ENCODE results near the gene EIF1AD.

The EIF1AD gene

DNA sequence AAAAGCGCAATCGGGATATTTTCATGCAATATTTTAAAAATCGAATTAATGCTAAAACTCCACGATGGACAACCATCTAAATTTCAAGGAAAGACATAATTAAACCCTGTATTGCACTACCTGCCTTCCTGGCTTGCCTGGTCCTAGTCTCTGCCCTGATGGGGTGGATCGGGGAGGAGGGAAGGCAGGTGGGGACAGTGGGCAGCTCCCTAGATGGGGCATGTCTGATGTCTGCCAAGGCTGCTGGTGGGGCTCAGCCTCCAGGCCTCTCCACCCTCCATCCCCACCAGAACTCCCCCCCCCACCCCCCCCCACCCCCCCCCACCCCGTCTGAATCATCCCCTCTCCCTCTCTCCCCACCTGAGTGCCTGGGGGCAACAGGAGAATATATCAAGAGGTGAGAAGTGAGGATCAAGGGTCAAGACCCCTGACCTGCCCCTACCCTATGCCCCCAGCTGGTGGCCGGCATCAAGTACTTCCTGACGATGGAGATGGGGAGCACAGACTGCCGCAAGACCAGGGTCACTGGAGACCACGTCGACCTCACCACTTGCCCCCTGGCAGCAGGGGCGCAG, 10.5 kb upstream of the EIF1AD start:
- TF ChIP-seq, protein P1, sequence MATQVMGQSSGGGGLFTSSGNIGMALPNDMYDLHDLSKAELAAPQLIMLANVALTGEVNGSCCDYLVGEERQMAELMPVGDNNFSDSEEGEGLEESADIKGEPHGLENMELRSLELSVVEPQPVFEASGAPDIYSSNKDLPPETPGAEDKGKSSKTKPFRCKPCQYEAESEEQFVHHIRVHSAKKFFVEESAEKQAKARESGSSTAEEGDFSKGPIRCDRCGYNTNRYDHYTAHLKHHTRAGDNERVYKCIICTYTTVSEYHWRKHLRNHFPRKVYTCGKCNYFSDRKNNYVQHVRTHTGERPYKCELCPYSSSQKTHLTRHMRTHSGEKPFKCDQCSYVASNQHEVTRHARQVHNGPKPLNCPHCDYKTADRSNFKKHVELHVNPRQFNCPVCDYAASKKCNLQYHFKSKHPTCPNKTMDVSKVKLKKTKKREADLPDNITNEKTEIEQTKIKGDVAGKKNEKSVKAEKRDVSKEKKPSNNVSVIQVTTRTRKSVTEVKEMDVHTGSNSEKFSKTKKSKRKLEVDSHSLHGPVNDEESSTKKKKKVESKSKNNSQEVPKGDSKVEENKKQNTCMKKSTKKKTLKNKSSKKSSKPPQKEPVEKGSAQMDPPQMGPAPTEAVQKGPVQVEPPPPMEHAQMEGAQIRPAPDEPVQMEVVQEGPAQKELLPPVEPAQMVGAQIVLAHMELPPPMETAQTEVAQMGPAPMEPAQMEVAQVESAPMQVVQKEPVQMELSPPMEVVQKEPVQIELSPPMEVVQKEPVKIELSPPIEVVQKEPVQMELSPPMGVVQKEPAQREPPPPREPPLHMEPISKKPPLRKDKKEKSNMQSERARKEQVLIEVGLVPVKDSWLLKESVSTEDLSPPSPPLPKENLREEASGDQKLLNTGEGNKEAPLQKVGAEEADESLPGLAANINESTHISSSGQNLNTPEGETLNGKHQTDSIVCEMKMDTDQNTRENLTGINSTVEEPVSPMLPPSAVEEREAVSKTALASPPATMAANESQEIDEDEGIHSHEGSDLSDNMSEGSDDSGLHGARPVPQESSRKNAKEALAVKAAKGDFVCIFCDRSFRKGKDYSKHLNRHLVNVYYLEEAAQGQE (IDR thresholded peaks at IDR 0.05; ENCODE audit: insufficient read depth in 1 of 2, low read depth in 2 of 2, low read length in 2 of 2), result no peak
- TF ChIP-seq POLR2AphosphoS5 (IDR thresholded peaks at IDR 0.05; ENCODE audit: low read depth, low read length), result no peak
- TF ChIP-seq FOXP2 (optimal IDR thresholded peaks at IDR 0.05; ENCODE audit: borderline replicate concordance, extremely low read depth, extremely low read length, insufficient read depth), result no peak
- TF ChIP-seq TAF1 (IDR thresholded peaks at IDR 0.05; ENCODE audit: borderline replicate concordance, insufficient read depth, low read length), result no peak
- no peak for TF ChIP-seq SIN3A (IDR thresholded peaks at IDR 0.05; ENCODE audit: borderline replicate concordance, insufficient read depth, low read length)

DNA sequence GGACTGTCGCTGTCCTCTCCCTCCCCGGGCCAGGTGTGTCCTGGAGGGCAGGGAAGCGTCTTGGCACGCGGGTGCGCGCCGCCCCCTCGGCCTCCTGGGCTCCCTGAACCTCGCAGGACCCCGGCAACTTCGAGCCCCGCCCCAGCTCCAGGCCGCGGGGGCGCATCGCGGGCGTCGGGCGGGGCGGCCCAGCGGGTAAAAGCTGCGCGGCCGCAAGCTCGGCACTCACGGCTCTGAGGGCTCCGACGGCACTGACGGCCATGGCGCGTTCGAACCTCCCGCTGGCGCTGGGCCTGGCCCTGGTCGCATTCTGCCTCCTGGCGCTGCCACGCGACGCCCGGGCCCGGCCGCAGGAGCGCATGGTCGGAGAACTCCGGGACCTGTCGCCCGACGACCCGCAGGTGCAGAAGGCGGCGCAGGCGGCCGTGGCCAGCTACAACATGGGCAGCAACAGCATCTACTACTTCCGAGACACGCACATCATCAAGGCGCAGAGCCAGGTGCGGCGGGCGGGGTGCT, 9.9 kb upstream of the EIF1AD start, which contains the start of gene CST6:
Gene CST6 (plus strand): TSS at position 224 of the 519 bp plus-strand sequence. CDS start 37 bp downstream, at position 261.
- TF ChIP-seq SIN3A (IDR thresholded peaks at IDR 0.05; ENCODE audit: borderline replicate concordance, insufficient read depth, low read length) (no peak), FOXP2 (optimal IDR thresholded peaks at IDR 0.05; ENCODE audit: borderline replicate concordance, extremely low read depth, extremely low read length, insufficient read depth) (no peak), TAF1 (IDR thresholded peaks at IDR 0.05; ENCODE audit: borderline replicate concordance, insufficient read depth, low read length) (no peak), POLR2AphosphoS5 (IDR thresholded peaks at IDR 0.05; ENCODE audit: low read depth, low read length) (no peak)
- TF ChIP-seq, protein P1 (IDR thresholded peaks at IDR 0.05; ENCODE audit: insufficient read depth in 1 of 2, low read depth in 2 of 2, low read length in 2 of 2), result no peak

DNA sequence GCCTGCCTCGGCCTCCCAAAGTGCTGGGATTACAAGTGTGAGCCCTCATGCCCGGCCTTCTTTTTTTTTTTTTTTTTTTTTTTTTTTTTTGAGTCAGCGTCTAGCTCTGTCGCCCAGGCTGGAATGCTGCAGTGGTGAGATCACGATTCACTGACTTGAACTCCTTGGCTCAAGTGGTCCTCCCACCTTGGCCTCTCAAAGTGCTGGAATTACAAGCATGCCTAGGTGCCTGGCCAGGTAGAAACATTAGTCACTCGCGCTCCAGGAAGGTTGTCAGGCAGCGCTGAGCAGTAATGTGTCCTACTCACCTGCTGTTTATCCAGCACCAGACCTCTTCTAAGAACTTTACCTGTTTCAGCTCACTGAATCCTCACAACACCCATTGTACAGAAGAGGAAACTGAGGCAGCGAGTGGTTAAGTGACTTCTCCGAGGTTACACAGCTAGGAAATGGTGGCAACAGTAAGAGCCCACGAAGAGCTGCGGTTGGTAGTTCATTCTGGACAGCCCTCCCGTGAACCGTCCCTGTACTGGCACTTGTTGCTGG, 9.4 kb upstream of the EIF1AD start:
- no peak for TF ChIP-seq SIN3A (IDR thresholded peaks at IDR 0.05; ENCODE audit: borderline replicate concordance, insufficient read depth, low read length)
- TF ChIP-seq TAF1 (IDR thresholded peaks at IDR 0.05; ENCODE audit: borderline replicate concordance, insufficient read depth, low read length), result no peak
- no peak for TF ChIP-seq FOXP2 (optimal IDR thresholded peaks at IDR 0.05; ENCODE audit: borderline replicate concordance, extremely low read depth, extremely low read length, insufficient read depth)
- TF ChIP-seq POLR2AphosphoS5 (IDR thresholded peaks at IDR 0.05; ENCODE audit: low read depth, low read length), result no peak
- TF ChIP-seq, protein P1 (IDR thresholded peaks at IDR 0.05; ENCODE audit: insufficient read depth in 1 of 2, low read depth in 2 of 2, low read length in 2 of 2), result no peak

DNA sequence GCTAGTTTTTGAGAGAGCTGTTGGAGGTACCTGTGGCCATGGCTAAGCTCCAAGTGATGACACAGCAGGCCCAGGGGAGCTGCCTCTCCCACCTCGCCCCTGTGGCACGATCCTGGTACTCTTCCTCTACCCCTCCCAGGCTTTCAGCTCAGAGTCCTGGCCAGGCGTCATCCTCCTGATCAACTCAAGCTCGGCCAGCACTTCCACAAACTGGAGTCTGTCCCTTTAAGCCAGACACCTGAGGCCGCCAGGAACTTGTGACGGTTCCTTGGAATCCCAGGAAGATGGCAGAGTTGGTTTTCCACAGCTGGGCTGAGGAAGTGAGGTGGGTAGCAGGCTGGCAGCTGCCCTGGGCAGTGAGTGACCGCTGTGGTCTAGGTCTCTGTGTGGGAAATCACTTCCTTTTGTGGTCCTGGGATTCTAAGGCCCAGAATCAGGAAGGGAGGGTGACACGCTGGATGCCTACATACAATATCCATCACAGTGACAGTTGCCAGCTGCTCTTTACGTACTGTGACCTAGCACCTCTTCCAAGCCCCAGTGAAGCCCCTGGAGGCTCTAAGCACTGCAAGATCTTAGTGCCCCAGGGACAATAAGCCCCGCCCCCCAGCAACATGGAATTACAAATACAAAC, 6.6 kb upstream of the EIF1AD start:
- TF ChIP-seq FOXP2 (optimal IDR thresholded peaks at IDR 0.05; ENCODE audit: borderline replicate concordance, extremely low read depth, extremely low read length, insufficient read depth) (no peak), POLR2AphosphoS5 (IDR thresholded peaks at IDR 0.05; ENCODE audit: low read depth, low read length) (no peak)

DNA sequence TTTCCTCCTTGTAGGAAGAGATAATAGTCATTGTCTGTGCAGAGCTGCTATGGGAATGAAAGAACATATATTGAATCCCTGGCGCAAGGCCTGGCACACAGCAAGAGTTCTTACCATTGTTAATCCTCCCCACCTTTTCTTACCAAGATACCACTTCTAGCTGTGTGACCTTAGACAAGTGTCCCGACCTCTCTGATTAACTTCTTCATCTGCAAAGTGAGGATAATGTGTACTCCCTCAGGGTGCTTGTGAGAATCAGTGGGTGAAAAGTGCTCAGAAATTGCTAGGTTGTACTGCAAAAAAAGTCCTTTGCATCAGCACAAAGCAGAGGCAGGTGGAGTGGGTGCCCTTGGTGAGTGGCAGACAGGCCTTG, 6.1 kb upstream of the EIF1AD start:
- TF ChIP-seq POLR2AphosphoS5 (IDR thresholded peaks at IDR 0.05; ENCODE audit: low read depth, low read length) (no peak), FOXP2 (optimal IDR thresholded peaks at IDR 0.05; ENCODE audit: borderline replicate concordance, extremely low read depth, extremely low read length, insufficient read depth) (no peak), TAF1 (IDR thresholded peaks at IDR 0.05; ENCODE audit: borderline replicate concordance, insufficient read depth, low read length) (no peak), SIN3A (IDR thresholded peaks at IDR 0.05; ENCODE audit: borderline replicate concordance, insufficient read depth, low read length) (no peak)
- TF ChIP-seq, protein P1 (IDR thresholded peaks at IDR 0.05; ENCODE audit: insufficient read depth in 1 of 2, low read depth in 2 of 2, low read length in 2 of 2), result no peak
